Left ventricle myocardium inferior (tissue), 1 donor: ENCODE data around the gene FGD4. TPM values are rescaled to one million over a fixed set of nuclear protein-coding genes. Genes with fewer than 3 reads are reported as not detected.
A peak's percentile ranks its signal among the peaks of the same experiment; 100 is the strongest.

ENCODE experiments used
- DNase-seq: peaks from one replicate; pipeline ENCODE4 v3.0.0-alpha.2; 2020
- H3K27ac ChIP-seq: fragments of 200-600 bp; replicated peaks from 2 replicates; pipeline ENCODE4 v1.8.0; 2021
- H3K27me3 ChIP-seq: fragments of 200-600 bp; 2 replicates; pipeline ENCODE4 v1.8.0; 2021; ENCODE audit warnings: low read depth
- H3K36me3 ChIP-seq: fragments of 200-600 bp; 2 replicates; pipeline ENCODE4 v1.8.0; 2021
- H3K4me1 ChIP-seq: fragments of 200-600 bp; 2 replicates; pipeline ENCODE4 v1.8.0; 2021
- H3K4me3 ChIP-seq: fragments of 200-600 bp; 2 replicates; pipeline ENCODE4 v1.8.0; 2021; ENCODE audit warnings: mild to moderate bottlenecking, moderate library complexity
- H3K9me3 ChIP-seq: fragments of 200-600 bp; replicated peaks from 2 replicates; pipeline ENCODE4 v1.8.0; 2021
- CTCF ChIP-seq: fragments of 200-600 bp; IDR thresholded peaks from 2 replicates; pipeline ENCODE4 v1.8.0; 2021; ENCODE audit warnings: antibody characterized with exemption, mild to moderate bottlenecking, borderline replicate concordance
- intact Hi-C: fragments of 100-400 bp; cut with micrococcal nuclease; formaldehyde crosslinking; loops from one replicate; pipeline ENCODE4 v1.11.0; 2022
- total RNA-seq: library from RNA; stranded (reverse); fragmentation: NEBNext Ultra II Directional; extraction: Animal tissue kit (Norgen Biotek cat#: 25700); gene quantifications from one replicate; pipeline ENCODE4 v1.2.1, GENCODE V29; 2021
- donor health status: DM: no; HTN: yes; CAD: no; lungs with severe emphysema.

The FGD4 gene
- total RNA-seq, 1 donor from 2014 or later = 30.5 TPM

GRCh38 chr12:32659908-32660440 lies 260.6 kb downstream of the FGD4 start:
- Histone ChIP-seq H3K4me1 (peaks cover 21% of the 10 kb centered on the region), H3K9me3 (no peaks in the 10 kb centered on the region), H3K27ac (peak overlapping the region; percentile 65), H3K36me3 (no peaks in the 10 kb centered on the region), H3K4me3 (no peak overlapping the region), H3K27me3 (no peaks in the 10 kb centered on the region)
- no peak for TF ChIP-seq CTCF
- intact Hi-C loops = loop anchor here (5.0 kb wide), 1 partner anchor 278 kb away; no protein-coding TSS in a partner anchor
- DNase-seq = no peak

- no peaks in the 10 kb centered on the region for H3K9me3 ChIP-seq
- peaks cover 21% of the 10 kb centered on the region for H3K4me1 ChIP-seq
- no peak for DNase-seq
- H3K27me3 ChIP-seq = no peaks in the 10 kb centered on the region
- no peak overlapping the region for H3K4me3 ChIP-seq
- no peak for TF ChIP-seq CTCF
- intact Hi-C loops = no loop called here
- H3K36me3 ChIP-seq = no peaks in the 10 kb centered on the region
- H3K27ac ChIP-seq = peak overlapping the region; percentile 53
These were observed 262.3 kb downstream of the FGD4 start for GRCh38 chr12:32661706-32662105.

GRCh38 chr12:32662665-32663064 lies 263.3 kb downstream of the FGD4 start:
- no peak for TF ChIP-seq CTCF
- Histone ChIP-seq H3K9me3 (no peaks in the 10 kb centered on the region), H3K4me1 (peaks cover 21% of the 10 kb centered on the region), H3K27me3 (no peaks in the 10 kb centered on the region), H3K4me3 (no peak overlapping the region), H3K36me3 (no peaks in the 10 kb centered on the region), H3K27ac (no peak overlapping the region)
- intact Hi-C loops = no loop called here
- DNase-seq = no peak

GRCh38 chr12:32666018-32666417 lies 266.7 kb downstream of the FGD4 start:
- no peak for DNase-seq
- Histone ChIP-seq H3K27ac (no peak overlapping the region), H3K4me1 (peaks cover 9% of the 10 kb centered on the region), H3K9me3 (peaks cover 4% of the 10 kb centered on the region), H3K36me3 (no peaks in the 10 kb centered on the region), H3K27me3 (no peaks in the 10 kb centered on the region), H3K4me3 (peak overlapping the region; percentile 32)
- TF ChIP-seq CTCF = no peak
- intact Hi-C loops = no loop called here

- intact Hi-C loops = no loop called here
- Histone ChIP-seq H3K27me3 (no peaks in the 10 kb centered on the region), H3K4me3 (no peak overlapping the region), H3K27ac (no peak overlapping the region), H3K4me1 (peaks cover 3% of the 10 kb centered on the region), H3K9me3 (peaks cover 4% of the 10 kb centered on the region), H3K36me3 (no peaks in the 10 kb centered on the region)
- no peak for DNase-seq
- TF ChIP-seq CTCF = no peak
These were observed 270.2 kb downstream of the FGD4 start for GRCh38 chr12:32669584-32669983.
